Osteocyte (in vitro differentiated cells): ENCODE data around the gene LPIN3. TPM values are rescaled to one million over a fixed set of nuclear protein-coding genes. Genes with fewer than 3 reads are reported as not detected.

Experiments used
- DNase-seq: peaks from one replicate; pipeline ENCODE4 v3.0.0; 2021; ENCODE audit warnings: mixed read lengths; ENCODE audit not compliant: unreplicated experiment; ENCODE audit errors: extremely low spot score
- H3K27ac Mint-ChIP-seq: one replicate; pipeline ENCODE4 v1.8.0; 2021; ENCODE audit warnings: mild to moderate bottlenecking, mixed read lengths; ENCODE audit not compliant: unreplicated experiment
- H3K27me3 Mint-ChIP-seq: one replicate; pipeline ENCODE4 v1.8.0; 2021; ENCODE audit warnings: mixed read lengths; ENCODE audit not compliant: unreplicated experiment
- H3K36me3 Mint-ChIP-seq: one replicate; pipeline ENCODE4 v1.8.0; 2021; ENCODE audit warnings: mixed read lengths; ENCODE audit not compliant: unreplicated experiment
- H3K4me1 Mint-ChIP-seq: one replicate; pipeline ENCODE4 v1.8.0; 2021; ENCODE audit warnings: mixed read lengths; ENCODE audit not compliant: unreplicated experiment
- H3K4me3 Mint-ChIP-seq: one replicate; pipeline ENCODE4 v1.8.0; 2021; ENCODE audit warnings: mild to moderate bottlenecking, moderate library complexity, mixed read lengths; ENCODE audit not compliant: unreplicated experiment
- H3K9me3 Mint-ChIP-seq: one replicate; pipeline ENCODE4 v1.8.0; 2021; ENCODE audit warnings: mixed read lengths; ENCODE audit not compliant: unreplicated experiment
- total RNA-seq: library from RNA; stranded (reverse); gene quantifications from 2 replicates; pipeline ENCODE4 v1.2.1, GENCODE V29; 2021
- TF ChIP-seq, protein P1 (sequence below): fragments of 200-600 bp; sonication (generic); IDR thresholded peaks from 2 replicates; pipeline ENCODE4 v1.5.0; 2021; ENCODE audit warnings: antibody characterized with exemption, mild to moderate bottlenecking, moderate library complexity

The LPIN3 gene
- total RNA-seq, 1 donor from 2014 or later, result 2.9 TPM

DNA sequence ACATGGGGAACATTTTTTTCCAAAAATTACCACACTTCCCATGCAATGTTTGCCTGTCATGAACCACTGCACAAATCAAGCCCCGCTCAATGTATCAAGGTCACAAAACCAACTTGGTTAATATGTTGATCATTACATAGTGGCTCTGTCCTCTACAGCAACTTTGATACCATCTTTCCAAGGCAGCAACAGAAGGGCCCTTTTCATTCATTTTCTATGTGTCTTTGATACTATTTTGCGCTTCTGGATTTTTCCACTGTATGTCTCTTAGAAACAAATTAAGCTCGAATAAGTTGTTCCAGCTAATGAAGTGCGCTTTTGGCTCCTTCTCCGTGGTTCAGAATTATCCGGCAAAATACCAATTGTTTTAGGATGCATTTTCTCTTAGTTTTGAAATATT lies 24.6 kb upstream of the LPIN3 start:
- TF ChIP-seq, protein P1, sequence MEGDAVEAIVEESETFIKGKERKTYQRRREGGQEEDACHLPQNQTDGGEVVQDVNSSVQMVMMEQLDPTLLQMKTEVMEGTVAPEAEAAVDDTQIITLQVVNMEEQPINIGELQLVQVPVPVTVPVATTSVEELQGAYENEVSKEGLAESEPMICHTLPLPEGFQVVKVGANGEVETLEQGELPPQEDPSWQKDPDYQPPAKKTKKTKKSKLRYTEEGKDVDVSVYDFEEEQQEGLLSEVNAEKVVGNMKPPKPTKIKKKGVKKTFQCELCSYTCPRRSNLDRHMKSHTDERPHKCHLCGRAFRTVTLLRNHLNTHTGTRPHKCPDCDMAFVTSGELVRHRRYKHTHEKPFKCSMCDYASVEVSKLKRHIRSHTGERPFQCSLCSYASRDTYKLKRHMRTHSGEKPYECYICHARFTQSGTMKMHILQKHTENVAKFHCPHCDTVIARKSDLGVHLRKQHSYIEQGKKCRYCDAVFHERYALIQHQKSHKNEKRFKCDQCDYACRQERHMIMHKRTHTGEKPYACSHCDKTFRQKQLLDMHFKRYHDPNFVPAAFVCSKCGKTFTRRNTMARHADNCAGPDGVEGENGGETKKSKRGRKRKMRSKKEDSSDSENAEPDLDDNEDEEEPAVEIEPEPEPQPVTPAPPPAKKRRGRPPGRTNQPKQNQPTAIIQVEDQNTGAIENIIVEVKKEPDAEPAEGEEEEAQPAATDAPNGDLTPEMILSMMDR, result no peak
- Mint-ChIP-seq H3K27me3 (no peaks in the 10 kb centered on the region), H3K4me1 (peaks cover 40% of the 10 kb centered on the region), H3K27ac (peak overlapping the region; percentile 90), H3K36me3 (no peaks in the 10 kb centered on the region), H3K4me3 (peak overlapping the region; percentile 86), H3K9me3 (no peaks in the 10 kb centered on the region)
- DNase-seq, result no peak

DNA sequence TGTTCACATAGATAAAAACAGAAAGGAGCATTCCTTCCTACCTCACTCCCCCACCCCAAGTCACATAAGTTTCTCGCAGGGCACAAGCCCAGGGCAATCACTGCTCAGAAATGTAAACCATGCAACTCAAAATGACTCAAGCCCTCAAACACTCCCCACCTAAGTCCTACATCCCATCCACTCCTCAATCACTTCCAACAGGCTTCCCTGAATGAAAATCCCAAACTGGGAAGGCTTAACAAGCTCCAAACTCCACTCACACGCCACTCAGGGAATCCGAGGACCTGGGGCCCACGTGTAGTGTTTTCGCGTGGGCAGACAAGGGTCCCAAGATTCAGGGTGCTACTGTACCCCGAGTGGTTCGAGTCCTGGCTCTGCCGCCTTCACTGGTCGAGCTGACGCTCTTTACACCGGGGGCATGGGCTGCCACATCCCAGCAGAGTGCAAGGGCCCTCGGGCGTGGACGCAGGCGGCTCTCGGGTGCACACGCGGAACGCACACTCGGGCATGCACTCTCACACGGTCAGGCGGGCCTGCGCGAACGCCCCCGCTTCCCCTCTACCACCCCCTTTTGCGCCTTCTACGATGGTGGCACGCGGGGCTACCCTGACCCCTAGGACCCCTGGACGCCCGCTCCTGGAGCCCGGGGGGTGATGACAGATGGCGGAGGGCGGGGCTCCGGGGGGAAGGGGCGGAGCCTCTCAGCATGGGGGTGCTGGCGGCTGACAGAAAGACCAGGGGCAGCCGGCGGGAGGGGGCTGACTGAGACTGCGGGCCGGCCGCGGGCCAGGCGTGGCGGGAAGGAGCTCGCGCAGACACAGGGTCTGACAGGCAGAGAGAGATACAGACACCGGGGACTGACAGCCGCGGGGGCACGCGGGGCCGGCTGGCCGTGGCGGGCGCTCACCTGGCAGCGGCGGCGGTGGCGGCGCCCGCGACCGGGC lies 23.7 kb upstream of the LPIN3 start:
- Mint-ChIP-seq H3K27me3 (no peaks in the 10 kb centered on the region), H3K36me3 (no peaks in the 10 kb centered on the region), H3K4me1 (peaks cover 32% of the 10 kb centered on the region), H3K9me3 (no peaks in the 10 kb centered on the region), H3K4me3 (peak overlapping the region; percentile 86), H3K27ac (peak overlapping the region; percentile 90)
- DNase-seq, result peak; percentile 87
- TF ChIP-seq, protein P1, result no peak

DNA sequence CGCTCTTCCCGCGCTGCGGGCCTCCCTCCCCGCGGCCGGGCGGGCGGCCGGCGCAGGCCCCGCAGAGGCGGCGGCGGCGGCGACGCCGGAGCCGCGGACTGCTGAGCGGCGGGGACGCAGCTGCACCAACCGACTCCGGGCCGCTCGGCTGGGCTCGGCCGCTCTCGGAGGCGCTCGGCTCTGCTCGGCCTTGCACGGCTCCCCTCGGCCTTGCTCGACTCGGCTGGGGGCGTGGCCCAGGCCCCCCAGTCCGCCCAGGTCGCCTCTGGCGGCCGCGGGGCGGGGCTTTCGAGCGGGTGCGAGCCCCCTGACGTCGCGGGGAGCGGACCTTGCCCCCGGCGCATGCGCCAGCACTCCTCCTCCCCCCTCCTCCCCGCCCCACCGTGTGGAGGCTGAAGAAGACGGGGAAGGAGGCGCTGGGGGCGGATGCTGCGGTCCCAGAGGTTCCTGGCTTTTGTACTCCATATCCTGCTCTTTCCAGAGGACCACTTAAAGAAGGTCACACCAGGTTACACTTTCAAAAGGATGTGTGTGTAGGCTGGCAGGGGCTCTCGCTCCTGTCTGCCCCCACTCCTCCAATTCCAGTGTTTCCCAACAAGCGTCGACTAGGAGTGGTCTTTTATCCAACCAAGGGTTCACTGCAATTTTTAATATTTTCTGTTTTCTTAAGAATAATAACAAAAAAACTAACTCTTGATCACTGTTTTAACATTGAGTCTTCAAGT lies 22.9 kb upstream of the LPIN3 start, which contains the start of gene ZHX3:
TSS of gene ZHX3 (minus strand) at position 186 of the 725 bp plus-strand sequence. CDS start 112,815 bp downstream, outside the sequence.
- Mint-ChIP-seq H3K9me3 (no peaks in the 10 kb centered on the region), H3K36me3 (no peaks in the 10 kb centered on the region), H3K27me3 (no peaks in the 10 kb centered on the region), H3K27ac (peak within 1 kb of the TSS; percentile 90), H3K4me3 (peak within 1 kb of the TSS; percentile 86), H3K4me1 (peaks cover 32% of the 10 kb centered on the region)
- TF ChIP-seq, protein P1, result no peak
- peak; percentile 99 for DNase-seq

DNA sequence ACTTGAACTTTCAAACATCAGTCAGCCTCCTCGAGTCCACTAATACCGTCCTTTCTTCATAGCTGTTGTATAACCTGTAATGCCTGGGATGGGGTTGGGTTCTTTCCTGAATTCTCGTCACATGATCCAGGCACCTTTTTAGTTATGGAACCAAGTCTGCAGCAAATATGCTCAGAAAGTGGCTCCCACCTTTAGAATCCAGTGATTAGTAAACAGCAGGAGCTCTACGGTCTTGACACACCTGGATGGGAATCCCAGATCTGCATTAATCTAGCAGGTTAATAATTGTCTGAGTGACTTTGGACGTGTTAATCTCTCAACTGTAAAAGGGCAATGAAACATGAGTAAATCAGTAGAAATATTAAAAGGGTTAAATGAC lies 22.4 kb upstream of the LPIN3 start:
- TF ChIP-seq, protein P1, result no peak
- peak overlapping the region; percentile 73 for H3K4me3 Mint-ChIP-seq
- DNase-seq, result no peak
- peak overlapping the region; percentile 76 for H3K27ac Mint-ChIP-seq
- H3K27me3 Mint-ChIP-seq, result no peaks in the 10 kb centered on the region
- peaks cover 32% of the 10 kb centered on the region for H3K4me1 Mint-ChIP-seq
- no peaks in the 10 kb centered on the region for H3K9me3 Mint-ChIP-seq
- no peaks in the 10 kb centered on the region for H3K36me3 Mint-ChIP-seq

DNA sequence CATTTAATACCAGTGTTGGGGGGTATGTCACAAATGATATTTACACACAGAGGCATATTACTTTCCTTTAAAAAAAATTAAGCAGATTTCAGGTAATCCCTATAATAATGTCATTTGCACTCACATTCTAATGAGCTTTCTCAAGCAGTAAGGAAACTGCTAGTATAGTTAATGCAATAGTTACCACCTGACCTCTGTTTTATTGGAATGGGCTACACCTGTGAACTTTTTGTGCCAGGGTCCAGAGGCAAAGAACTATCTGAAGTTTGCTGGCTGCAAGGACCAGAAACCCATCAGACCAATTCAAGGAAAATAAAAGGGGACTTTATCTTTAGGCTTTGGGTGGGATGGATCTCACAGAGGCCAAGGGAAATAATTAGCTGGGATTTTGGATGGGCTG lies 20.2 kb upstream of the LPIN3 start:
- Mint-ChIP-seq H3K27me3 (no peaks in the 10 kb centered on the region), H3K27ac (no peak overlapping the region), H3K4me3 (no peak overlapping the region), H3K9me3 (no peaks in the 10 kb centered on the region), H3K36me3 (no peaks in the 10 kb centered on the region), H3K4me1 (peaks cover 17% of the 10 kb centered on the region)
- DNase-seq, result no peak
- TF ChIP-seq, protein P1, result no peak
